Ishikawa (cell line): Measurements from ENCODE around the gene AK5.

Experiments used
- CEBPB ChIP-seq: IDR thresholded peaks from 2 replicates; pipeline ENCODE4 v1.6.1; 2012
- CREB1 ChIP-seq: IDR thresholded peaks from 2 replicates; pipeline ENCODE4 v1.6.1; 2012; ENCODE audit warnings: low read depth
- EGR1 ChIP-seq: IDR thresholded peaks from 2 replicates; pipeline ENCODE4 v1.6.1; 2012
- EP300 ChIP-seq: IDR thresholded peaks from 2 replicates; pipeline ENCODE4 v1.6.1; 2012; ENCODE audit warnings: borderline replicate concordance
- FOXM1 ChIP-seq: IDR thresholded peaks from 2 replicates; pipeline ENCODE4 v1.6.1; 2012; ENCODE audit warnings: low read depth, borderline replicate concordance
- NFIC ChIP-seq: IDR thresholded peaks from 2 replicates; pipeline ENCODE4 v1.6.1; 2012
- RAD21 ChIP-seq: IDR thresholded peaks from 2 replicates; pipeline ENCODE4 v1.6.1; 2012; ENCODE audit warnings: low read depth
- TAF1 ChIP-seq: IDR thresholded peaks from 2 replicates; pipeline ENCODE4 v1.6.1; 2012; ENCODE audit warnings: low read depth, mild to moderate bottlenecking
- TCF12 ChIP-seq: IDR thresholded peaks from 2 replicates; pipeline ENCODE4 v1.6.1; 2012; ENCODE audit warnings: low read depth
- TEAD4 ChIP-seq: IDR thresholded peaks from 2 replicates; pipeline ENCODE4 v1.6.1; 2012
- YY1 ChIP-seq: IDR thresholded peaks from 2 replicates; pipeline ENCODE4 v1.6.1; 2012; ENCODE audit warnings: low read depth
- ZBTB7A ChIP-seq: IDR thresholded peaks from 2 replicates; pipeline ENCODE4 v1.6.1; 2012; ENCODE audit warnings: low read depth
- TF ChIP-seq, protein P1 (sequence below): IDR thresholded peaks from 2 replicates; pipeline ENCODE4 v1.6.1; 2012
- TF ChIP-seq, protein P2 (sequence below): IDR thresholded peaks from 2 replicates; pipeline ENCODE4 v1.6.1; 2012; ENCODE audit warnings: low read depth, mild to moderate bottlenecking
- TF ChIP-seq, protein P3 (sequence below): IDR thresholded peaks from 2 replicates; pipeline ENCODE4 v1.6.1; 2012

The AK5 gene

DNA sequence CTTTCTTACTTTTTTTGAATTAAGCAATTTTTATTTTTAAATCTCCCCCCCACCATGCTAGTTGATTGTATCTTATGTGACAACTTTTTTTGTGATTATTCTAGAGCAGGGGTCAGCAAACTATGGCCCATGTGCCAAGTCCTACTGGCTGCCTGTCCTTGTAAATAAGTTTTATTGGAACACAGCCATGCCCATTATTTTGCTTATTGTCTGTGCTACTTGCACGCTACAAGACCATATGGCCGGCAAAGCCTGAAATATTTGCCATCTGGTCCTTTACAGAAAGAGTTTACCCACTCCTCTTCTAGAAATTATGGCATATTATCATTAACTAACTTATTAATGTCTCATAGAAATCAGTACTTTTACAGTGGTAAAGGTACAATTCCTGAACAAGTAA lies 51.7 kb downstream of the AK5 start:
- TF ChIP-seq, protein P1, sequence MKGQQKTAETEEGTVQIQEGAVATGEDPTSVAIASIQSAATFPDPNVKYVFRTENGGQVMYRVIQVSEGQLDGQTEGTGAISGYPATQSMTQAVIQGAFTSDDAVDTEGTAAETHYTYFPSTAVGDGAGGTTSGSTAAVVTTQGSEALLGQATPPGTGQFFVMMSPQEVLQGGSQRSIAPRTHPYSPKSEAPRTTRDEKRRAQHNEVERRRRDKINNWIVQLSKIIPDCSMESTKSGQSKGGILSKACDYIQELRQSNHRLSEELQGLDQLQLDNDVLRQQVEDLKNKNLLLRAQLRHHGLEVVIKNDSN = no peak
- TF ChIP-seq EP300 (no peak), NFIC (no peak), YY1 (no peak), CEBPB (no peak), FOXM1 (no peak), TCF12 (no peak), TAF1 (no peak), EGR1 (no peak), ZBTB7A (no peak), RAD21 (no peak), CREB1 (no peak), TEAD4 (no peak)
- TF ChIP-seq, protein P2, sequence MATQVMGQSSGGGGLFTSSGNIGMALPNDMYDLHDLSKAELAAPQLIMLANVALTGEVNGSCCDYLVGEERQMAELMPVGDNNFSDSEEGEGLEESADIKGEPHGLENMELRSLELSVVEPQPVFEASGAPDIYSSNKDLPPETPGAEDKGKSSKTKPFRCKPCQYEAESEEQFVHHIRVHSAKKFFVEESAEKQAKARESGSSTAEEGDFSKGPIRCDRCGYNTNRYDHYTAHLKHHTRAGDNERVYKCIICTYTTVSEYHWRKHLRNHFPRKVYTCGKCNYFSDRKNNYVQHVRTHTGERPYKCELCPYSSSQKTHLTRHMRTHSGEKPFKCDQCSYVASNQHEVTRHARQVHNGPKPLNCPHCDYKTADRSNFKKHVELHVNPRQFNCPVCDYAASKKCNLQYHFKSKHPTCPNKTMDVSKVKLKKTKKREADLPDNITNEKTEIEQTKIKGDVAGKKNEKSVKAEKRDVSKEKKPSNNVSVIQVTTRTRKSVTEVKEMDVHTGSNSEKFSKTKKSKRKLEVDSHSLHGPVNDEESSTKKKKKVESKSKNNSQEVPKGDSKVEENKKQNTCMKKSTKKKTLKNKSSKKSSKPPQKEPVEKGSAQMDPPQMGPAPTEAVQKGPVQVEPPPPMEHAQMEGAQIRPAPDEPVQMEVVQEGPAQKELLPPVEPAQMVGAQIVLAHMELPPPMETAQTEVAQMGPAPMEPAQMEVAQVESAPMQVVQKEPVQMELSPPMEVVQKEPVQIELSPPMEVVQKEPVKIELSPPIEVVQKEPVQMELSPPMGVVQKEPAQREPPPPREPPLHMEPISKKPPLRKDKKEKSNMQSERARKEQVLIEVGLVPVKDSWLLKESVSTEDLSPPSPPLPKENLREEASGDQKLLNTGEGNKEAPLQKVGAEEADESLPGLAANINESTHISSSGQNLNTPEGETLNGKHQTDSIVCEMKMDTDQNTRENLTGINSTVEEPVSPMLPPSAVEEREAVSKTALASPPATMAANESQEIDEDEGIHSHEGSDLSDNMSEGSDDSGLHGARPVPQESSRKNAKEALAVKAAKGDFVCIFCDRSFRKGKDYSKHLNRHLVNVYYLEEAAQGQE = no peak
- TF ChIP-seq, protein P3, sequence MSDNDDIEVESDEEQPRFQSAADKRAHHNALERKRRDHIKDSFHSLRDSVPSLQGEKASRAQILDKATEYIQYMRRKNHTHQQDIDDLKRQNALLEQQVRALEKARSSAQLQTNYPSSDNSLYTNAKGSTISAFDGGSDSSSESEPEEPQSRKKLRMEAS = no peak

DNA sequence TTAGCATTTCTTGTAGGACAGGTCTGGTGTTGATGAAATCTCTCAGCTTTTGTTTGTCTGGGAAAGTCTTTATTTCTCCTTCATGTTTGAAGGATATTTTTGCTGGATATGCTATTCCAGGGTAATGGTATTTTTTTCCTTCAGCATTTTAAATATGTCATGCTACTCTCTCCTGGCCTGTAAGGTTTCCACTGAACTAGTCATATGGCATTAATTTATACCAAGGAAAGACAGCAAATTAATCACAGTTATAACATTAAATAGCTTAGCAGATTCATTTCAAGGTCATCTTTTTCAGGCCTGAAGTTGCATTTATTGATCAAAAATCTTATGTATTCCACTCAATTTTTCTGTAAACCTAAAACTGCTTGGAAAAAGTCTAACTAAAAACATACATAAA lies 54.9 kb downstream of the AK5 start:
- TF ChIP-seq FOXM1 = no peak
- TF ChIP-seq ZBTB7A = no peak
- TF ChIP-seq EGR1 = no peak
- no peak for TF ChIP-seq CEBPB
- TF ChIP-seq TAF1 = no peak
- TF ChIP-seq, protein P2 = no peak

DNA sequence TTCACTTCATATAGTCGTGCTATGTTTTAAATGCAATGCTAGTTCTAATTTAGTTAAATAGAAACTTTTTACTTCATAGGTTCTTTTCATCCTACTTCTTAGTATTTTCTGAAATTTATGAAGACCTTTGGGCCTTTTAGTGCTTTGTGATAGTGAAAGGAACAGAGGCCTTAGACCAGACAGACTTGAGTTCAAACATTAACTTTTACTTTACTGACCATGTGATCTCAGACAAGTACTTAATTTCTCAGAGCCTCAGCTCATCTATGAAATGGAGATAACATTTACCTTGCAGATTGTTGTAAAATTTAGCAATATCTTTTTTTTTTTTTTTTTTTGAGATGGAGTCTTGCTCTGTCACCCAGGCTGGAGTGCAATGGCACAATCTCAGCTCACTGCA lies 57.5 kb downstream of the AK5 start:
- no peak for TF ChIP-seq NFIC
- TF ChIP-seq, protein P1 = no peak
- TF ChIP-seq CEBPB = no peak
- TF ChIP-seq CREB1 = no peak
- TF ChIP-seq YY1 = no peak
- TF ChIP-seq RAD21 = no peak
- TF ChIP-seq TCF12 = no peak
- no peak for TF ChIP-seq EP300
- TF ChIP-seq ZBTB7A = no peak
- TF ChIP-seq TEAD4 = no peak
- TF ChIP-seq EGR1 = no peak
- TF ChIP-seq TAF1 = no peak
- no peak for TF ChIP-seq FOXM1
- TF ChIP-seq, protein P3 = no peak
- TF ChIP-seq, protein P2 = no peak

DNA sequence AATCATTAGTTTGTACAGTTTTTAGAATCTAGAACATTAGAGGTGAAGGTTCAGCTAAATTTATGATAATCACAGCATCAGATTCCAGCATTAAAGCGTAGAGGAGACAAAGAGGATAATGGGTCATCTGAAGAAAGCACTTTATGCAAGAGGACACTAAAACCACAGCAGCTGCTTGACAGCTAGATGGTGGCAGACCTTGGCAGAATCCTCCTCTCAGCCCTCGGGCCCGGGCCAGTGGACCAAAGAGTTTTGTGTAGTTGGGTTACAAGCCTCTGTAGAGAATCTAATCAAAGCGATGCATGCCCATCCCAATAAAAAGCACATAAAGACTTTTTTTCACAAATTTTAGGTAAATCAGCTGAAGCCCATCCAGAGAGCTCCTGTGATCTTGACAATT lies 59.4 kb downstream of the AK5 start:
- no peak for TF ChIP-seq TCF12

DNA sequence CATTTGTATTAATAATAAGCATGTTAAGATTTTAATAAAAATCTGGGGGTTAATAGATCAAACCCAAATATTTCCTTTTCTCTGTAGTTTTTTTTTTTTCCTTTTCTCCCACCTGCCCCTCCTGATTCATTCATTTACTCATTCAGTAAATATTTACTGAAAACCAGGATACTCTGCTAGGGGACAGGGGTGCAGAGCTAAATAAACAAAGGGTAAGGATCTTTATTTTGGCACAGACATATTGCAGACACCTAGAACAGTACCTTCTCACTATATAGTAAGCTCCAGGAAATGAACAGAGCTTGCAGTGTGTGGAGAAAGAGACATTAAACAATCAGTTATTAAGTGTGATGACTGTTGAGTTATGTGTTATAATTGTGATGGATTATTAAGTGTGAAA lies 60.9 kb downstream of the AK5 start:
- no peak for TF ChIP-seq TEAD4
- no peak for TF ChIP-seq EP300
- TF ChIP-seq, protein P3 = no peak
